Spinal cord (tissue), 10 donors: Measurements from ENCODE around the gene GOLGA6L7. TPM values are rescaled to one million over a fixed set of nuclear protein-coding genes. Genes with fewer than 3 reads are reported as not detected.
"Not testable (repeated sequence)": the region's sequence is repeated elsewhere in the genome, so short reads cannot be mapped to it uniquely, and the experiment has no call there.

Experiments used
- DNase-seq, 6 donors: peaks; one replicate each; pipeline versions ENCODE4 v3.0.0 to v3.0.0-alpha.2; 2013 to 2015; ENCODE audit warnings: low spot score in 6 of 6, low read depth in 4 of 6
- H3K27ac ChIP-seq: one replicate; pipeline ENCODE4 v1.5.1; 2013; ENCODE audit warnings: low read depth, low read length, control low read depth
- H3K27me3 ChIP-seq: one replicate; pipeline ENCODE4 v1.6.1; 2013; ENCODE audit warnings: low read length; ENCODE audit not compliant: control insufficient read depth, insufficient read depth
- H3K36me3 ChIP-seq: one replicate; pipeline ENCODE4 v1.6.1; 2013; ENCODE audit warnings: low read length; ENCODE audit not compliant: control insufficient read depth, insufficient read depth
- H3K4me1 ChIP-seq: one replicate; pipeline ENCODE4 v1.6.1; 2013; ENCODE audit warnings: low read length; ENCODE audit not compliant: control insufficient read depth, insufficient read depth
- H3K4me3 ChIP-seq: one replicate; pipeline ENCODE4 v1.5.1; 2013; ENCODE audit warnings: low read depth, low read length, control low read depth
- H3K9me3 ChIP-seq: one replicate; pipeline ENCODE4 v1.6.1; 2013; ENCODE audit warnings: low read length; ENCODE audit not compliant: control insufficient read depth, insufficient read depth
- WGBS: methylation state at CpG from one replicate; pipeline ENCODE4 v1.1.5; 2013; ENCODE audit warnings: missing lambda C conversion rate; ENCODE audit not compliant: insufficient coverage; 5-methylcytosine and 5-hydroxymethylcytosine counted together
- polyA plus RNA-seq, 2 donors: library from polyadenylated mRNA; unstranded; fragments of 120-200 nt; gene quantifications; one replicate each; pipeline ENCODE4 v1.2.1, GENCODE V29; 2013; ENCODE audit not compliant: insufficient read length in 2 of 2
- total RNA-seq, 2 donors: library from RNA; depleted of rRNA in 1 of 2; stranded (reverse); fragments of 120-200 nt in 1 of 2; fragments of >200 nt in 1 of 2; gene quantifications; one replicate each; pipeline versions ENCODE4 v1.2.3 to v1.2.4, GENCODE V29; 2013 to 2014
- donor health status: healthy.

The GOLGA6L7 gene
- total and polyA plus RNA-seq, 4 donors: 1.5 to 4.7 TPM; not detected in 2

DNA sequence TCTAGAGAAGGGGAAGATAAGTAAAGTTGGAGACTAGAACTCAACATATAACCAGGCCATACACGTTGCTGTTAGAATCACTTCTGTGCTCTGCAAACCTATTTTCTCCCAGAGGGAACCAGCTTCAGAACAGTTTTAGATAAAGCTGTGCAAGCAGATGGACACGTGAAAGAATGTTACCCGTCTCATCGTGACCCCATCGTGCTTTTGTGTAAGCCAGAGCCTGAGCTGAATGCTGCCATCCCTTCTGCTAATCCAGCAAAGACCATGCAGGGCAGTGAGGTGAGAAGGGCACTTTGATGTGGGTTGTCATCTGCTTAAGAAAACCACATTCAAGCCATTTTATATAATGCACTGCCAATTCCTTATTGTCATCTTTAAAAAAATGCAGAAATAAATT, 40.3 kb downstream of the GOLGA6L7 start:
- not testable (repeated sequence) for H3K4me3 ChIP-seq, H3K27me3 ChIP-seq, H3K4me1 ChIP-seq, DNase-seq, H3K36me3 ChIP-seq, H3K9me3 ChIP-seq, H3K27ac ChIP-seq
- WGBS: no CpG with 5 or more reads among the region's 5 CpGs

DNA sequence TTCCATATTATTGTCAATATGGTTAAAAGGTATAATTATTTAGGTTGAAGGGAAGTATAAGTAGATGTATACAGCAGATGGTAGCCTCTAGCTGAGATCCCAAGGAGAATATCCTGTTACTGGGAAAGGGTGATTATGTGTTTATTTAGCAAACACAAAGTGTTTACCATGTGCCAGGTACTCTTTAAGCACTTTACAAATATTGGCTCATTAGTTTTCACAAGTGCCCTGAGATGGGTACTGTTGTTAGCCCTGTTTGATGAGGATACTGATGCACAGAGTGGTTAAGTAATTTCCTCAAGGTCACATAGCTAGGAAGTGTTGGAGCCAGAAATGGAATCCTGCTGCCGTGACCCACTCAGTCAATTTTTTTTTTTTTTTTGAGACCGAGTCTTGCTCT, 48.1 kb downstream of the GOLGA6L7 start:
- not testable (repeated sequence) for DNase-seq

DNA sequence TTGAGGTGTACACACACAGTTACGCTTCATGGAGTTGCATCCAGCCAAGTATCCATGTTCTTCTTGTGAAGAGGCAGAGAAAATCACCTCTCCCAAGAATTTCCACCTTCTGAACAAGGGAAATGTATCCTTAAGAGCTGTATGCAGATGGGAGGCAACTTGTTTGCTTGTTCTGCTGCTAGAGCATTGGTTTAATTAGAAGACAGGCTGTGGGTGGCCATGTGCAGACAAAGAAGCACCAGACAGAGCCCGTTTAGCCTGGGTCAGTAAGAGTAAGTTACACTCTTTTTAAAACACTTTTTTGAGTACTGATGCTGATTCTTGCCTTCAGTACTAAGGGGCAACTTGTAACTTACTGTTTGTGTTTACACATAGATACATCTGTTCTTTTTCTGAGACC, 50.2 kb downstream of the GOLGA6L7 start:
- no CpG with 5 or more reads among the region's 2 CpGs for WGBS
- not testable (repeated sequence) for DNase-seq, H3K9me3 ChIP-seq

More for the DNA sequence above, 48.1 kb downstream of the GOLGA6L7 start:
- H3K36me3 ChIP-seq, H3K9me3 ChIP-seq, H3K27ac ChIP-seq, H3K4me3 ChIP-seq, H3K4me1 ChIP-seq, H3K27me3 ChIP-seq: not testable (repeated sequence)
- no CpG with 5 or more reads among the region's 2 CpGs for WGBS

DNA sequence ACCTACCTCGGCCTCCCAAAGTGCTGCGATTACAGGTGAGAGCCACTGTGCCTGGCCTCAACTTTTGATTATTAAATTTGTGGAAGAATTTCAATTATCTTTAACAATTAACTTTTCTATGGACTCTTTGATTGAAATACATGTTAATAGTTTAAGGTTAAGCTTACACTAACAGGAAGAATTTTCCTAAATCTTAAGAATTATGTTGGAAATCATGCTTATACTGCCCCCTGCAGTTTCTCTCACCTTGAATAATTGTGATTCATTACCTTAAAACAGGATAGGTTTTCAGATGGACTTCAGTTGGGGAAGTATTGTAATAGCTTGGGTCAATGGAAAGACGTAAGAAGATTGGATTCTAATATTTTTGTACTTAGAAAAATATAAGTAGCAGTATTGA, 54.2 kb downstream of the GOLGA6L7 start:
- not testable (repeated sequence) for H3K4me3 ChIP-seq, H3K27me3 ChIP-seq, H3K27ac ChIP-seq, DNase-seq, H3K4me1 ChIP-seq, H3K36me3 ChIP-seq, H3K9me3 ChIP-seq
- no CpG with 5 or more reads among the region's 3 CpGs for WGBS

More for the DNA sequence above, 50.2 kb downstream of the GOLGA6L7 start:
- not testable (repeated sequence) for H3K36me3 ChIP-seq, H3K4me1 ChIP-seq, H3K4me3 ChIP-seq, H3K27me3 ChIP-seq, H3K27ac ChIP-seq

Other genes with a start within 250 kb of the GOLGA6L7 start
- gene GOLGA8M, start 136.2 kb downstream of the GOLGA6L7 start, total RNA-seq: 1 to 10 TPM in 1 of 2 donors, under 1 TPM in 1; 0.99 to 1.3 TPM
- gene GOLGA8M, start 136.2 kb downstream of the GOLGA6L7 start, polyA plus RNA-seq: 1 to 10 TPM; 1.7 TPM
- gene APBA2, start 37.3 kb upstream of the GOLGA6L7 start, total RNA-seq: 10 to 100 TPM; 46.2 to 72.6 TPM
- 100 to 1,000 TPM; 107 to 111 TPM for gene APBA2, start 37.3 kb upstream of the GOLGA6L7 start, polyA plus RNA-seq